H9 (cell line): ENCODE results near the gene TMEM35B. TPM values are rescaled to one million over a fixed set of nuclear protein-coding genes. Genes with fewer than 3 reads are reported as not detected.

Experiments used
- DNase-seq: peaks from one replicate; pipeline ENCODE4 v3.0.0-alpha.2; 2017
- H2AFZ ChIP-seq: one replicate; pipeline ENCODE4 v1.6.1; 2013; ENCODE audit warnings: mild to moderate bottlenecking, low read length, control low read depth, moderate library complexity
- H2AK5ac ChIP-seq: 2 replicates; pipeline ENCODE4 v1.6.1; 2013; ENCODE audit warnings: low read length, control low read depth, mixed read lengths; ENCODE audit not compliant: insufficient read length
- H2BK120ac ChIP-seq: one replicate; pipeline ENCODE4 v1.6.1; 2013; ENCODE audit warnings: low read depth, mild to moderate bottlenecking, low read length, control low read depth, inconsistent platforms; ENCODE audit not compliant: poor library complexity, severe bottlenecking
- H2BK12ac ChIP-seq: 2 replicates; pipeline ENCODE4 v1.6.1; 2013; ENCODE audit warnings: low read length, control low read depth, mixed read lengths, low read depth; ENCODE audit not compliant: insufficient read length
- H2BK15ac ChIP-seq: 2 replicates; pipeline ENCODE4 v1.6.1; 2013; ENCODE audit warnings: low read depth, low read length, control low read depth
- H2BK20ac ChIP-seq: one replicate; pipeline ENCODE4 v1.6.1; 2013; ENCODE audit warnings: low read depth, mild to moderate bottlenecking, low read length, control low read depth, inconsistent platforms; ENCODE audit not compliant: poor library complexity, severe bottlenecking
- H2BK5ac ChIP-seq: 2 replicates; pipeline ENCODE4 v1.6.1; 2013; ENCODE audit warnings: low read length, control low read depth, mixed read lengths; ENCODE audit not compliant: insufficient read length
- H3K14ac ChIP-seq: 2 replicates; pipeline ENCODE4 v1.6.1; 2013; ENCODE audit warnings: low read length, control low read depth; ENCODE audit not compliant: insufficient read depth
- H3K18ac ChIP-seq: 2 replicates; pipeline ENCODE4 v1.6.1; 2013; ENCODE audit warnings: low read depth, mild to moderate bottlenecking, mixed read lengths, low read length, control low read depth; ENCODE audit not compliant: insufficient read length
- H3K23ac ChIP-seq: 2 replicates; pipeline ENCODE4 v1.6.1; 2013; ENCODE audit warnings: low read length, control low read depth, mixed read lengths, low read depth; ENCODE audit not compliant: insufficient read length
- H3K23me2 ChIP-seq: 2 replicates; pipeline ENCODE4 v1.6.1; 2013; ENCODE audit warnings: low read depth, mild to moderate bottlenecking, mixed read lengths, low read length, control low read depth; ENCODE audit not compliant: insufficient read length, poor library complexity, severe bottlenecking
- H3K27ac ChIP-seq: 2 replicates; pipeline ENCODE4 v1.5.1; 2013; ENCODE audit warnings: low read length, control low read depth, mixed read lengths, low read depth; ENCODE audit not compliant: insufficient read length
- H3K27me3 ChIP-seq: 2 replicates; pipeline ENCODE4 v1.6.1; 2013; ENCODE audit warnings: low read length, control low read depth, inconsistent platforms; ENCODE audit not compliant: insufficient read depth
- H3K4ac ChIP-seq: 2 replicates; pipeline ENCODE4 v1.6.1; 2013; ENCODE audit warnings: low read depth, mild to moderate bottlenecking, control low read depth, inconsistent platforms, low read length, moderate library complexity
- H3K4me1 ChIP-seq: 2 replicates; pipeline ENCODE4 v1.6.1; 2013; ENCODE audit warnings: low read length, control low read depth, inconsistent platforms; ENCODE audit not compliant: insufficient read depth
- H3K4me2 ChIP-seq: 2 replicates; pipeline ENCODE4 v1.6.1; 2013; ENCODE audit warnings: low read length, control low read depth, mixed read lengths; ENCODE audit not compliant: insufficient read length, insufficient read depth
- H3K56ac ChIP-seq: 2 replicates; pipeline ENCODE4 v1.6.1; 2013; ENCODE audit warnings: low read depth, mild to moderate bottlenecking, mixed read lengths, low read length, control low read depth; ENCODE audit not compliant: insufficient read length
- H3K79me1 ChIP-seq: 2 replicates; pipeline ENCODE4 v1.6.1; 2013; ENCODE audit warnings: low read depth, mild to moderate bottlenecking, moderate library complexity, low read length, control low read depth, inconsistent platforms; ENCODE audit not compliant: insufficient read depth, poor library complexity, severe bottlenecking
- H3K79me2 ChIP-seq: 2 replicates; pipeline ENCODE4 v1.6.1; 2013; ENCODE audit warnings: low read length, control low read depth, inconsistent platforms; ENCODE audit not compliant: insufficient read depth
- H3K9ac ChIP-seq: 2 replicates; pipeline ENCODE4 v1.6.1; 2013; ENCODE audit warnings: low read length, control low read depth, mixed read lengths; ENCODE audit not compliant: insufficient read length; ENCODE audit errors: extremely low read depth
- H3K9me3 ChIP-seq: one replicate; pipeline ENCODE4 v1.6.1; 2013; ENCODE audit warnings: low read depth, low read length, inconsistent platforms; ENCODE audit not compliant: control insufficient read depth
- H3T11ph ChIP-seq: one replicate; pipeline ENCODE4 v1.6.1; 2013; ENCODE audit warnings: mild to moderate bottlenecking, low read length, control low read depth, inconsistent platforms
- H4K20me1 ChIP-seq: one replicate; pipeline ENCODE4 v1.6.1; 2013; ENCODE audit not compliant: control insufficient read depth, insufficient read length, insufficient read depth
- H4K5ac ChIP-seq: 2 replicates; pipeline ENCODE4 v1.6.1; 2013; ENCODE audit warnings: low read depth, mild to moderate bottlenecking, mixed read lengths, low read length, control low read depth; ENCODE audit not compliant: insufficient read length
- H4K8ac ChIP-seq: replicated peaks from 2 replicates; pipeline ENCODE4 v1.6.1; 2013; ENCODE audit warnings: low read length, control low read depth, mixed read lengths, low read depth; ENCODE audit not compliant: insufficient read length
- H4K91ac ChIP-seq: 2 replicates; pipeline ENCODE4 v1.6.1; 2013; ENCODE audit warnings: low read depth, mild to moderate bottlenecking, moderate library complexity, mixed read lengths, low read length, control low read depth; ENCODE audit not compliant: insufficient read length
- H3K27ac Mint-ChIP-seq, 3 experiments: 2 replicates in 2 of 3; 3 replicates in 1 of 3; pipeline ENCODE4 v1.8.0; 2020 to 2021; ENCODE audit warnings: mixed read lengths in 3 of 3, mild to moderate bottlenecking in 1 of 3, moderate library complexity in 1 of 3
- H3K27me3 Mint-ChIP-seq: 2 replicates; pipeline ENCODE4 v1.8.0; 2021; ENCODE audit warnings: low read depth, mild to moderate bottlenecking, moderate library complexity, mixed read lengths
- H3K36me3 Mint-ChIP-seq, 3 experiments: 2 replicates in 2 of 3; 3 replicates in 1 of 3; pipeline ENCODE4 v1.8.0; 2020 to 2021; ENCODE audit warnings: low read depth in 3 of 3, mixed read lengths in 3 of 3; ENCODE audit not compliant: insufficient read depth in 1 of 3
- H3K4me1 Mint-ChIP-seq, 2 experiments: 2 replicates each; pipeline ENCODE4 v1.8.0; 2020; ENCODE audit warnings: mixed read lengths in 2 of 2
- H3K4me3 Mint-ChIP-seq, 2 experiments: 2 replicates in 1 of 2; 3 replicates in 1 of 2; pipeline ENCODE4 v1.8.0; 2020 to 2021; ENCODE audit warnings: mild to moderate bottlenecking in 2 of 2, mixed read lengths in 2 of 2, moderate library complexity in 1 of 2
- H3K9me3 Mint-ChIP-seq, 2 experiments: 2 replicates in 1 of 2; 3 replicates in 1 of 2; pipeline ENCODE4 v1.8.0; 2020; ENCODE audit warnings: mild to moderate bottlenecking in 2 of 2, mixed read lengths in 2 of 2, moderate library complexity in 1 of 2
- WGBS: extraction: QIAGEN DNeasy Blood & Tissue Kit; methylation state at CpG from one replicate; pipeline ENCODE4 v1.1.7; 2013; ENCODE audit warnings: missing lambda C conversion rate, low lambda C conversion rate, mixed read lengths; ENCODE audit not compliant: insufficient read length; ENCODE audit errors: extremely low coverage; 5-methylcytosine and 5-hydroxymethylcytosine counted together
- total RNA-seq: library from RNA; stranded (reverse); gene quantifications from 2 replicates; pipeline ENCODE4 v1.2.1, GENCODE V29; 2021
- TF ChIP-seq, protein P1 (sequence below): fragments of 200-600 bp; sonication (generic); conservative IDR thresholded peaks from 3 replicates; pipeline ENCODE4 v1.8.0; 2021; ENCODE audit warnings: antibody characterized with exemption, mild to moderate bottlenecking

Gene TMEM35B
- total RNA-seq, 1 experiment from 2014 or later: 7.7 TPM

DNA sequence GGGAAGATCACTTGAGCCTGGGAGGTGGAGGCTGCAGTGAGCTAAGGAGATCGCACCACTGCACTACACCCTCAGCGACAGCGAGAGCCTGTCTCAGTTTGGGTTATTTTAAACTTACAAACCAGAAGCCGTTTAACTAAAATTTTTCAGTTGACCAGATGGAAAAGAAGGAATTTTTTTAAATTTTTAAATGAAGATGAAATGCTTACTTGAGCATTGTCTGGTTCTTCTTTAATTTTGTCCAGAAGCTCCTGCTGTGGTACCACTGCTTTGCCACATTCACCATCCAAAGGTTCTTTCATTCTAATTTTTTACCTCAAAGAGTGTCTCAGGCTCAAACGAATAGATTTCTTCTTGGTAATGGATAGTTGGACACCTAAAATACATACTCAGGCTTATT, 45.2 kb upstream of the TMEM35B start:
- TF ChIP-seq, protein P1, sequence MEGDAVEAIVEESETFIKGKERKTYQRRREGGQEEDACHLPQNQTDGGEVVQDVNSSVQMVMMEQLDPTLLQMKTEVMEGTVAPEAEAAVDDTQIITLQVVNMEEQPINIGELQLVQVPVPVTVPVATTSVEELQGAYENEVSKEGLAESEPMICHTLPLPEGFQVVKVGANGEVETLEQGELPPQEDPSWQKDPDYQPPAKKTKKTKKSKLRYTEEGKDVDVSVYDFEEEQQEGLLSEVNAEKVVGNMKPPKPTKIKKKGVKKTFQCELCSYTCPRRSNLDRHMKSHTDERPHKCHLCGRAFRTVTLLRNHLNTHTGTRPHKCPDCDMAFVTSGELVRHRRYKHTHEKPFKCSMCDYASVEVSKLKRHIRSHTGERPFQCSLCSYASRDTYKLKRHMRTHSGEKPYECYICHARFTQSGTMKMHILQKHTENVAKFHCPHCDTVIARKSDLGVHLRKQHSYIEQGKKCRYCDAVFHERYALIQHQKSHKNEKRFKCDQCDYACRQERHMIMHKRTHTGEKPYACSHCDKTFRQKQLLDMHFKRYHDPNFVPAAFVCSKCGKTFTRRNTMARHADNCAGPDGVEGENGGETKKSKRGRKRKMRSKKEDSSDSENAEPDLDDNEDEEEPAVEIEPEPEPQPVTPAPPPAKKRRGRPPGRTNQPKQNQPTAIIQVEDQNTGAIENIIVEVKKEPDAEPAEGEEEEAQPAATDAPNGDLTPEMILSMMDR: no peak
- H2AFZ ChIP-seq: no peak overlapping the region
- peaks cover 18 to 19% of the 10 kb centered on the region in 2 experiments for H3K9me3 Mint-ChIP-seq

More for the DNA sequence above, 45.2 kb upstream of the TMEM35B start:
- H2BK15ac ChIP-seq: no peak overlapping the region
- peak overlapping the region; percentile 67 for H3K4me2 ChIP-seq
- H4K5ac ChIP-seq: no peak overlapping the region
- Mint-ChIP-seq H3K36me3 (peaks cover 0 to 33% (median 29%) of the 10 kb centered on the region in 3 experiments; a peak in 5 of 7 replicates), H3K27ac (no peak overlapping the region), H3K4me3 (peak overlapping the region; percentile 98 to 99), H3K27me3 (peaks cover 3% of the 10 kb centered on the region; the same call in 1 of the 2 replicates), H3K4me1 (peaks cover 2 to 7% of the 10 kb centered on the region in 2 experiments)
- H4K91ac ChIP-seq: no peak overlapping the region
- no peak overlapping the region for H3K18ac ChIP-seq
- H3K9me3 ChIP-seq: peaks cover 4% of the 10 kb centered on the region
- no peak overlapping the region for H3K14ac ChIP-seq
- no peak for DNase-seq
- H3K79me2 ChIP-seq: no peaks in the 10 kb centered on the region; the same call in 1 of the 2 replicates
- H2BK20ac ChIP-seq: no peak overlapping the region
- H4K8ac ChIP-seq: no peak overlapping the region
- no peak overlapping the region for H3K4ac ChIP-seq
- no peak overlapping the region for H2BK120ac ChIP-seq
- no peaks in the 10 kb centered on the region for H3K4me1 ChIP-seq
- no peak overlapping the region for H3K27ac ChIP-seq
- H2BK5ac ChIP-seq: no peak overlapping the region
- H3K27me3 ChIP-seq: no peaks in the 10 kb centered on the region
- no peak overlapping the region for H3T11ph ChIP-seq
- H3K23ac ChIP-seq: no peak overlapping the region
- no peaks in the 10 kb centered on the region for H3K79me1 ChIP-seq
- no peak overlapping the region for H2BK12ac ChIP-seq
- no peak overlapping the region for H3K56ac ChIP-seq
- WGBS: no CpG with 5 or more reads among the region's 5 CpGs
- H4K20me1 ChIP-seq: no peaks in the 10 kb centered on the region
- H3K9ac ChIP-seq: no peak overlapping the region
- H3K23me2 ChIP-seq: peaks cover 6% of the 10 kb centered on the region
- H2AK5ac ChIP-seq: no peak overlapping the region
